KOPT-K1 (cell line): ENCODE data around the gene NECAB3.

Source experiments
- H3K27ac ChIP-seq: fragments of 200-600 bp; sonication (generic); 2 replicates; pipeline ENCODE4 v1.5.1; 2016; ENCODE audit warnings: antibody characterized with exemption, mild to moderate bottlenecking, low read depth, low read length; ENCODE audit not compliant: poor library complexity, severe bottlenecking
- H3K36me3 ChIP-seq: fragments of 200-600 bp; sonication (generic); 2 replicates; pipeline ENCODE4 v1.5.1; 2017; ENCODE audit warnings: antibody characterized with exemption, mild to moderate bottlenecking, low read length, moderate library complexity; ENCODE audit not compliant: insufficient read depth
- H3K9me3 ChIP-seq: fragments of 200-600 bp; sonication (generic); 2 replicates; pipeline ENCODE4 v1.5.1; 2017; ENCODE audit warnings: antibody characterized with exemption, low read length, mild to moderate bottlenecking; ENCODE audit not compliant: insufficient read depth, poor library complexity, severe bottlenecking

NECAB3 gene

GRCh38 chr20:33656783-33657703 is 17.2 kb downstream of the NECAB3 start:
- no peak overlapping the region for H3K27ac ChIP-seq
- H3K36me3 ChIP-seq = peaks cover 47% of the 10 kb centered on the region
- no peaks in the 10 kb centered on the region for H3K9me3 ChIP-seq

GRCh38 chr20:33656010-33656782 is 18.0 kb downstream of the NECAB3 start:
- Histone ChIP-seq H3K27ac (no peak overlapping the region), H3K9me3 (no peaks in the 10 kb centered on the region), H3K36me3 (peaks cover 47% of the 10 kb centered on the region)

GRCh38 chr20:33655164-33655563 is 19.1 kb downstream of the NECAB3 start:
- Histone ChIP-seq H3K27ac (no peak overlapping the region), H3K9me3 (no peaks in the 10 kb centered on the region)

GRCh38 chr20:33654680-33655161 is 19.5 kb downstream of the NECAB3 start:
- peaks cover 38% of the 10 kb centered on the region for H3K36me3 ChIP-seq
- H3K9me3 ChIP-seq = no peaks in the 10 kb centered on the region
- H3K27ac ChIP-seq = no peak overlapping the region

More at GRCh38 chr20:33655164-33655563, 19.1 kb downstream of the NECAB3 start:
- H3K36me3 ChIP-seq = peaks cover 42% of the 10 kb centered on the region

GRCh38 chr20:33653900-33654596 is 20.2 kb downstream of the NECAB3 start:
- peaks cover 31% of the 10 kb centered on the region for H3K36me3 ChIP-seq
- no peak overlapping the region for H3K27ac ChIP-seq
- no peaks in the 10 kb centered on the region for H3K9me3 ChIP-seq

- no peaks in the 10 kb centered on the region for H3K9me3 ChIP-seq
- no peak overlapping the region for H3K27ac ChIP-seq
Observed at GRCh38 chr20:33653218-33653899, 20.9 kb downstream of the NECAB3 start.

GRCh38 chr20:33651562-33652048 is 22.6 kb downstream of the NECAB3 start:
- no peaks in the 10 kb centered on the region for H3K9me3 ChIP-seq
- peak overlapping the region; percentile 23 for H3K27ac ChIP-seq
- H3K36me3 ChIP-seq = peaks cover 6% of the 10 kb centered on the region

More at GRCh38 chr20:33653218-33653899, 20.9 kb downstream of the NECAB3 start:
- peaks cover 24% of the 10 kb centered on the region for H3K36me3 ChIP-seq

- peaks cover 4% of the 10 kb centered on the region; the same call in 1 of the 2 replicates for H3K36me3 ChIP-seq
- H3K9me3 ChIP-seq = no peaks in the 10 kb centered on the region
- peak overlapping the region; percentile 23 for H3K27ac ChIP-seq
Observed at GRCh38 chr20:33650753-33651561, 23.3 kb downstream of the NECAB3 start.

- H3K9me3 ChIP-seq = no peaks in the 10 kb centered on the region
- peaks cover 11% of the 10 kb centered on the region for H3K36me3 ChIP-seq
- no peak overlapping the region for H3K27ac ChIP-seq
Observed at GRCh38 chr20:33650111-33650752, 24.0 kb downstream of the NECAB3 start.

- Histone ChIP-seq H3K27ac (no peak overlapping the region), H3K36me3 (peaks cover 21% of the 10 kb centered on the region), H3K9me3 (no peaks in the 10 kb centered on the region)
Observed at GRCh38 chr20:33649201-33649681, 25.0 kb downstream of the NECAB3 start.

- Histone ChIP-seq H3K9me3 (no peaks in the 10 kb centered on the region), H3K36me3 (peaks cover 26% of the 10 kb centered on the region), H3K27ac (no peak overlapping the region)
Observed at GRCh38 chr20:33648396-33649004, 25.7 kb downstream of the NECAB3 start.

- H3K27ac ChIP-seq = no peak overlapping the region
- peaks cover 26% of the 10 kb centered on the region for H3K36me3 ChIP-seq
Observed at GRCh38 chr20:33647603-33648395, 26.4 kb downstream of the NECAB3 start.

More at GRCh38 chr20:33647603-33648395, 26.4 kb downstream of the NECAB3 start:
- no peaks in the 10 kb centered on the region for H3K9me3 ChIP-seq
